Prostate gland (tissue), 2 donors: ENCODE results near the gene SETBP1. TPM values are rescaled to one million over a fixed set of nuclear protein-coding genes. Genes with fewer than 3 reads are reported as not detected.

Source experiments
- DNase-seq: peaks from one replicate; pipeline ENCODE4 v3.0.0-alpha.2; 2019; ENCODE audit warnings: low spot score
- H3K27ac ChIP-seq, 2 donors: fragments of 200-600 bp; sonication (generic); 2 replicates each; pipeline ENCODE4 v1.5.1; 2017 to 2019
- H3K27me3 ChIP-seq: fragments of 200-600 bp; sonication (generic); replicated peaks from 2 replicates; pipeline ENCODE4 v1.5.1; 2019; ENCODE audit not compliant: insufficient read depth
- H3K36me3 ChIP-seq, 2 donors: fragments of 200-600 bp; sonication (generic); 1 replicate in 1 of 2; 2 replicates in 1 of 2; pipeline versions ENCODE4 v1.5.1 to v1.8.1; 2017 to 2019
- H3K4me1 ChIP-seq: fragments of 200-600 bp; sonication (generic); replicated peaks from 2 replicates; pipeline ENCODE4 v1.5.1; 2019
- H3K4me3 ChIP-seq, 2 donors: fragments of 200-600 bp; sonication (generic); 2 replicates each; pipeline ENCODE4 v1.5.1; 2017 to 2019
- H3K9me3 ChIP-seq: fragments of 200-600 bp; sonication (generic); 2 replicates; pipeline ENCODE4 v1.5.1; 2017
- POLR2A ChIP-seq: fragments of 450-650 bp; IDR thresholded peaks from one replicate; pipeline ENCODE4 v1.6.1; 2016; ENCODE audit warnings: antibody characterized with exemption, mild to moderate bottlenecking
- POLR2AphosphoS5 ChIP-seq: sonication (generic); formaldehyde crosslinking; IDR thresholded peaks from one replicate; pipeline ENCODE4 v1.6.1; 2017; ENCODE audit warnings: antibody characterized with exemption
- WGBS: methylation state at CpG from one replicate; pipeline ENCODE4 v1.1.5; 2018; 5-methylcytosine and 5-hydroxymethylcytosine counted together
- intact Hi-C: fragments of 100-400 bp; cut with DNase I; formaldehyde crosslinking; loops from one replicate; pipeline ENCODE4 v1.14.2; 2022
- total RNA-seq, 2 donors: library from RNA; depleted of rRNA; stranded (reverse); fragments of >200 nt; gene quantifications; one replicate each; pipeline ENCODE4 v1.1.0, GENCODE V29; 2016
- TF ChIP-seq, protein P1 (sequence below), 4 experiments: fragments of 200-600 bp in 2 of 4; fragments of 450-650 bp in 2 of 4; sonication (generic) in 2 of 4; IDR thresholded peaks; 1 replicate in 3 of 4; 2 replicates in 1 of 4; pipeline ENCODE4 v1.5.1; 2016 to 2019; ENCODE audit warnings: antibody characterized with exemption in 4 of 4, mild to moderate bottlenecking in 2 of 4, moderate library complexity in 2 of 4

Gene SETBP1
- total RNA-seq, 2 donors from 2014 or later = 28.4 to 45.1 TPM

- WGBS = 95% methylated on average over 2 of the region's 2 CpGs
- H3K4me3 ChIP-seq = no peak overlapping the region
These were observed 379.0 kb downstream of the SETBP1 start for GRCh38 chr18:45059695-45060094.

DNA sequence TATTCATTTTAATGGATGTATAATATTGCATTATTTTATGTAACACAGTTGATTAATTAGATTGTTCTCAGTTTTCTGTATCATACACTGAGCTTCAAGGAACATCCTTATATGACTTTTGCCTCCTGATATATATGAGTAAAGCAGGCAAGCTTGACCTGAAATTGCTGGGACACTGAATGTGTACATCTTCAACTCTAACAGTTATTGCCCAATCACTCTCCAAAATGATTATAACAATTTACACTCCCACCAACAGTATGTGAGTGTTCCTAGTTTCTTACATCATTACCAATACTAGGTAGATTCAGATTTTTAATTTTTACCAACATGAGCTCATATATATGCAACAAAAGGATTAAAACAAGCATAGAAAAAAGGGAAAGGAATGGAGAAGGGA is 379.4 kb downstream of the SETBP1 start:
- H3K4me3 ChIP-seq = no peak overlapping the region
- intact Hi-C loops = loop anchor here (10.0 kb wide), 1 partner anchor 45 kb away; no protein-coding TSS in a partner anchor
- no peaks in the 10 kb centered on the region for H3K27me3 ChIP-seq
- no peaks in the 10 kb centered on the region for H3K9me3 ChIP-seq
- H3K4me1 ChIP-seq = no peaks in the 10 kb centered on the region
- no peak for TF ChIP-seq POLR2A
- DNase-seq = no peak
- H3K27ac ChIP-seq = no peak overlapping the region
- peaks cover 0 to 6% of the 10 kb centered on the region in 2 donors for H3K36me3 ChIP-seq

More at GRCh38 chr18:45059695-45060094, 379.0 kb downstream of the SETBP1 start:
- H3K36me3 ChIP-seq = peaks cover 0 to 6% of the 10 kb centered on the region in 2 donors
- intact Hi-C loops = loop anchor here (10.0 kb wide), 1 partner anchor 45 kb away; no protein-coding TSS in a partner anchor
- H3K4me1 ChIP-seq = no peaks in the 10 kb centered on the region
- H3K27me3 ChIP-seq = no peaks in the 10 kb centered on the region
- TF ChIP-seq, protein P1, sequence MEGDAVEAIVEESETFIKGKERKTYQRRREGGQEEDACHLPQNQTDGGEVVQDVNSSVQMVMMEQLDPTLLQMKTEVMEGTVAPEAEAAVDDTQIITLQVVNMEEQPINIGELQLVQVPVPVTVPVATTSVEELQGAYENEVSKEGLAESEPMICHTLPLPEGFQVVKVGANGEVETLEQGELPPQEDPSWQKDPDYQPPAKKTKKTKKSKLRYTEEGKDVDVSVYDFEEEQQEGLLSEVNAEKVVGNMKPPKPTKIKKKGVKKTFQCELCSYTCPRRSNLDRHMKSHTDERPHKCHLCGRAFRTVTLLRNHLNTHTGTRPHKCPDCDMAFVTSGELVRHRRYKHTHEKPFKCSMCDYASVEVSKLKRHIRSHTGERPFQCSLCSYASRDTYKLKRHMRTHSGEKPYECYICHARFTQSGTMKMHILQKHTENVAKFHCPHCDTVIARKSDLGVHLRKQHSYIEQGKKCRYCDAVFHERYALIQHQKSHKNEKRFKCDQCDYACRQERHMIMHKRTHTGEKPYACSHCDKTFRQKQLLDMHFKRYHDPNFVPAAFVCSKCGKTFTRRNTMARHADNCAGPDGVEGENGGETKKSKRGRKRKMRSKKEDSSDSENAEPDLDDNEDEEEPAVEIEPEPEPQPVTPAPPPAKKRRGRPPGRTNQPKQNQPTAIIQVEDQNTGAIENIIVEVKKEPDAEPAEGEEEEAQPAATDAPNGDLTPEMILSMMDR (IDR thresholded peaks at IDR 0.05) = no peak
- TF ChIP-seq POLR2A (no peak), POLR2AphosphoS5 (no peak)
- H3K9me3 ChIP-seq = no peaks in the 10 kb centered on the region
- no peak overlapping the region for H3K27ac ChIP-seq
- DNase-seq = no peak

DNA sequence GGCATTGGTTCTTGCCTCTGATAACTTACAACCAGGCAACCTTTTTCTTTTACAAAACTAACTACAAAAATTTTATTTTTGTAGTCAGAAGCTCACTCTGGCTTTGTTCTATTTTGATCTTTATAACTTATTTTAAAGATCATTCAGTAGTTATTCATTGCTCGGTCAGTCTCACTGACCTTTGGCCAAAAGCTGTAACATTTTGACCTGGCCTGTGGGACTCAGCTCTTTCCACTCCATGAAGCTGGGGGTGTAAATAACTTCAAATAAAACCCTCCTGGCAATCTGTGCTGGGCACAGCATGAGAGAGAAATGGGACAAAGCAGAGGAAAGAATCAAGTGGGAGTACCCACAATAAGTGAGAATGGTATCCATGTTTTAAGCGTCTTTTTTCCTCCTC is 380.7 kb downstream of the SETBP1 start:
- no peaks in the 10 kb centered on the region for H3K9me3 ChIP-seq
- no peak overlapping the region for H3K27ac ChIP-seq
- intact Hi-C loops = loop anchor here (10.0 kb wide), 1 partner anchor 47 kb away; no protein-coding TSS in a partner anchor
- H3K4me3 ChIP-seq = no peak overlapping the region
- TF ChIP-seq POLR2AphosphoS5 (no peak), POLR2A (no peak)
- TF ChIP-seq, protein P1 (IDR thresholded peaks at IDR 0.05) = no peak
- H3K4me1 ChIP-seq = no peaks in the 10 kb centered on the region
- H3K36me3 ChIP-seq = peaks cover 0 to 6% of the 10 kb centered on the region in 2 donors
- 84% methylated on average over 2 of the region's 2 CpGs for WGBS
- DNase-seq = no peak
- no peaks in the 10 kb centered on the region for H3K27me3 ChIP-seq

- 92% methylated on average over 40 of the region's 55 CpGs for WGBS
- Histone ChIP-seq H3K27me3 (no peaks in the 10 kb centered on the region), H3K9me3 (no peaks in the 10 kb centered on the region), H3K27ac (no peak overlapping the region), H3K4me3 (no peak overlapping the region), H3K4me1 (no peaks in the 10 kb centered on the region), H3K36me3 (peaks cover 0 to 6% of the 10 kb centered on the region in 2 donors)
- intact Hi-C loops = loop anchor here (10.0 kb wide), 1 partner anchor 49 kb away; no protein-coding TSS in a partner anchor
- DNase-seq = no peak
- TF ChIP-seq POLR2A = no peak
- no peak for TF ChIP-seq POLR2AphosphoS5
- TF ChIP-seq, protein P1 (IDR thresholded peaks at IDR 0.05) = no peak
These were observed 382.8 kb downstream of the SETBP1 start for GRCh38 chr18:45063246-45064038.

- 93% methylated on average over 4 of the region's 4 CpGs for WGBS
- H3K9me3 ChIP-seq = no peaks in the 10 kb centered on the region
- no peak overlapping the region for H3K4me3 ChIP-seq
- intact Hi-C loops = loop anchor here (10.0 kb wide), 1 partner anchor 51 kb away; no protein-coding TSS in a partner anchor
- no peaks in the 10 kb centered on the region for H3K4me1 ChIP-seq
- no peak for DNase-seq
- TF ChIP-seq, protein P1 (IDR thresholded peaks at IDR 0.05) = no peak
- no peak for TF ChIP-seq POLR2AphosphoS5
- TF ChIP-seq POLR2A = no peak
- peaks cover 0 to 6% of the 10 kb centered on the region in 2 donors for H3K36me3 ChIP-seq
- no peaks in the 10 kb centered on the region for H3K27me3 ChIP-seq
- H3K27ac ChIP-seq = no peak overlapping the region
These were observed 385.5 kb downstream of the SETBP1 start for GRCh38 chr18:45066210-45066609.
